Stimulated activated CD4-positive, alpha-beta T cell treated with anti-CD3 and anti-CD28 coated beads, Interleukin-4, amount 100 ng/mL, for 1 hour (primary cell): Measurements from ENCODE around the gene SIK1.
"Not testable (repeated sequence)": the region's sequence is repeated elsewhere in the genome, so short reads cannot be mapped to it uniquely, and the experiment has no call there.

Experiments
- DNase-seq: peaks from one replicate; pipeline ENCODE4 v3.0.0-alpha.2; 2020

The SIK1 gene

DNA sequence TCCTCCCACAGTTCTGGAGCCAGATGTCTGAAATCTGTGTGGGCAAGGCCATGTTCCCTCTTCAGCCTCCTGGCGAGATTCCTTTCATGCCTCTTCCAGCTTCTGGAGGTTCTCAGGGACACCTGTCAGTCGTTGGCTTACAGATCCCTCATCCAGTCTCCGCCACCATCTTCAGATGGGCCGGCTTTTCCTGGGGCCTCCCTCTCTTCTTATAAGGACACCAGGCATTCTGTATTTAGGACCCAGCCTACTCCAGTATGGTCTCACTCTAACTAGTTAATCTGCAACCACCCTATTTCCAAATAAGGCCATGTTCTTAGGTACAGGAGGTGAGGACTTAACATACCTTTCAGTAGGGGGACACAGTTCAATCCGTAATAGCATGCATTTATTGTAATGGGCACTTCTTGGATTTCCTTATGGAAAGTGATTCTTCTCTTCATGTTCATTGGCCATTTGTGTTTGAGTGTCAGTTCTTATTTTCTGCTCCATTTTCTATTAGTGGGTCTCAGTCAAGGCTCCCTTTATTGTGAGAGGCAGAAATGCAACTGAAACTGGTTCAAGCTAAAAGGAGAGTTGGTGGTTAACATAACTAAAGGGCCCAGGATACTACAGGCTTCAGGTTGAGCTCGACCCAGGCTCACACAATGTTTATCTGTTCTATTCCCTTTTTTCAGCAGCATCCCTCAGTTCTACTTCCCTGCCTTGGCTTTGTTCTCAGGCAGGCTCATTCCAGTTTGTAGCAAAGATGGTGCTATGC, 12.6 kb upstream of the SIK1 start:
- DNase-seq: not testable (repeated sequence)

DNA sequence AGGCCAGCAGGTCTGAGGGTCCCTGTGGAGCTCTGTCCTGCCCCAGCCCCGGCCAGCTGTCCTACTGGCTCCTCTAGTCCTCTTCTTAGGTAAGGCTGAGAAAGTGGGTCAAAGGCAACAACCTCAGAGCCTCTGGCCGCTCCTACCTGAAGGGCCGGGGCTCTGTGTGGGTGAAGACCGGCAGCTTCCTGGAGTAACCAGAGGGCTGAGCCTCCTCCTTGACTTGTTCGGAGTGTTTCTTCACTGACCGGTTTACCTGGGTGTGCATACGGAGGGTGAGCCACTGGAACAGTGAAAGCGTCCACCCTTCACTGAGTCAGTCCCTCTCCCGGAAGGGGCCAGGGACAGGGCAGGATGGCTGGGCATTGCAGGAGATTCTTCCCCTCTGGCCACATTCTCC, 9.3 kb upstream of the SIK1 start:
- not testable (repeated sequence) for DNase-seq

DNA sequence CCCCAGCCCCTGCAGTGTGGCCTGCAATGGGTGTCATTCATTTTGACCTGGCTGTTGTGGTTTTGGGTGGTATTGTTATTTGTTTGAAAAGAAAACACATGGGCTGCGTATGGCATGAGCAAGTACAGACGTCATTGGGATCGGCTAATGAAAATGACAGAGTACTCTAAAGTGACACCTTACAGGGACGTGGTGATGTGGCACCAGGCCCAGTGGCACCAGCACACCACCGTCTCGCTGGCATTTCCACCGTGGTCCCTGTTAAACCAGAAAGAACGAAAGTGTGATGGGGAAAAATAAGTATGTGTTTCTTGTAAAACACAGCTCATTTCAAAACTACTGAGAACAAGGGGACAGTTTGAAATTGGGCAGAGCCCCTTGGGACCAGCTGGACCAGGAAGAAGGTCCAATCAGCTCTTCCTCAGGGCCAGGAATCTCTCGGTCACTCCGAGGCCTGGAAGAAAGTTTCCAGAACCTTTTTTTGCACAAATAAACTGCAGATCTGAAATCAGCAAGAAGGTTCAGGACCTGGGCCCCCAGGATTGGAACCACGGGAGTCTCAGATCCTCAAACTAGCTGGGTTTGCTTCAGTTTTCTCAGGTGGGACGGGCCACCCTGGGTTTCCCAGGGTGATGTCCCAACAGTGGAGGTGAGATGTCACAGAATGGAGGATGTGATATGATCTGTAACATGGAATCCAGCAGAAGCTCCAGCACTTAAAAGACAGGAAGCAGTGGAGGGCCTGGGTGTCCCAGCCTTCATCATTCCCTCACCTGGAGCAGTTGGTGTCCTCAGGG, 6.6 kb upstream of the SIK1 start:
- DNase-seq: not testable (repeated sequence)

DNA sequence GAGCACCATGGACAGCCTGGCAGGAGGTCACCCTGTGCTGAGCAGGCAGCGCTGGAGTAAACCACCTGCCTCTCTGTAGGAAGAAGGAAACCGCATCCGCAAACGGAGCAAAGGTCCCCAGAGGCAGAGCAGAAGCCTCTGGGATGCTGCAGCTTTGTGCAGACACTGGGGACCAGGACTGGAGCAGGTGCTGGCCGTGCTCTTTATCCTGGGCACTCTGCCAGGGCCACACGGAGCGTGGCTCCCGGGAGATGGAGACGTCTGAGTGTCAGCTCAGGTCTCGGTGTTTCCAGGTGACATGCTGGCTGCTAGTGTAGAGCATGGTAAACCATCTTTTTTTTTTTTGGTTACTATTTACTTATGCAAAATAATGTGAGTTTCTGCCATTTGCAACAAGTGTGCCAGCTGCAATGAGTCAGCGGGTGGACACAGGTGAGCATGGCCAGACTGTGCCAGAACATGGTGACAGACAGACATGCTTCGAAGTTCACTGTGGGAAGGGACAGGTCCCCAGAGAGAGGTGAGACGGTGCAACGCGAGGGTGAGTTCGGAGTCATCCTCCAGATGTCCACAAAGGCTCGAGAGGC, 4.0 kb upstream of the SIK1 start:
- DNase-seq: not testable (repeated sequence)

DNA sequence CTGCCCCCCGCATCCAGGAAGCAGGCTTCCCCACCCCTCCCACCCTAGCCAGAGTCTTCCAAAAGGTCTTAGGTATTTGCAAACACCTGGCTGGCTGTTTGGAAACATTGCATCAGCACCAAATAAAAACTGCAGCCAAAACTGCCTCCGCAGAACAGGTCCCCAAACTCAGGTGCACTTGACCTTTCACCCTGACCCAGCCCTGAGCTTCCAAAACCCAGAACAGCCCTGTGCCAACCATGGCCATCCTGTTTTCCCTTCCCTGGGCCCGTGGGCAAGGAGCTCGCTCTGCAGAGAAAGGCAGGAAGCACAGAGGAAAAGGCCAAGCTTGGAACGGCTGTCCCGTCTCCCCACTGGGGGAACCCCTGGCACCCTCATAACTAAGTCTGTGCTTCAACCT, 2.0 kb upstream of the SIK1 start:
- not testable (repeated sequence) for DNase-seq

DNA sequence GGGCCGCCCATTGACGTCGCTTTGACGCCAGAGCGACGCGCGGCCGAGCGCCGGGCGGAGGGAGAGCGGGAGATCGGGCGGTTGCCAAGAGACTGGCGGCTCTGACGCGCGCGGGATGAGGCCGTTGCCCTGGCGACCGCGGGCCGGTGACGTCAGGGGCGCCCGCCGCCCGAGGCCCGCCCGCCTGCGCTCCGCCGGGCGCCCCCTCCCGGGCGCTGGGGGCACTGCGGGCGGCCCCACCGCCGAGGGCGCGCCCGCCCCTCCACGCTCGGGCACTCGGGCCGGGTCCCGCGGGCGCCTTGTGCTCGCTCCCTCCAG, 270 bp upstream of the SIK1 start:
- DNase-seq: not testable (repeated sequence)

DNA sequence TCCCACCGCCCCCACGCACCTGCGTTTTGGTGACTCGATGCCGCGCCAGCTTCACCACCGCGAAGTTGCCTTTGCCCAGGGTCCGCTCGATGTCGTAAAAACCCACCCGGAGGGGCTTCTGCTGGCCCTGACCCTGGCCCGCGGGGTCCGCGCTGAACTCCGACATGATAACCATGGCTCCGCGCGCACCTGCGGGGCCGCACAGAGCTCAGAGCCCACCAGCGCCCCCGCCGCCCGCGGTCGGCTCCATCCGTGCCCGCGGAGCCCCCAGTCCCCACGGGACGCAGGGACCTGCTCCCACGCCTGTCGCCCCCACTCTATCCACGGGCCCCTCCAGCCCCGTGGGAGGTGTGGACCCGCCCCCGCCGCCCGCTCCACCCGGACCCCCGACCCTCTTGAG, 927 bp downstream of the SIK1 start:
- DNase-seq: not testable (repeated sequence)

DNA sequence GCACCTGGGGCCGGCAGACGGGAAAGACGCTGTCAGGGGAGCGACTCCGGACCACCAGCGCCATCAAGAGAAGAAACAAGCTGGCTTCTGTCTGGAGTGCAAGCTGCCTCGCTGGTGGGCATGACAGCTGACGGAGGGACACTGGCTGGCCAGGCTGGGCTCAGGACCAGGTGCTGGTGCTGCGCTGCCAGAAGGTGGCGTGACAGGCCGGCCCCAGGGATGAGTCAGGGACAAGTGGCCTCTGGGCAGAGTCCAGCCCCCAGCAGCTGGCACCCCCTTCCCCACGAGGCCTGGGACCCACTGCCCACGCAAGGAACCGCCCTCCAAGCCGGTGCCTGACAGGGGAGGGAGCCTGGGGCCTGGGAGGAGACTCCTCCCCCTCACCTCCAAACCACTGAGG, 7.5 kb downstream of the SIK1 start:
- not testable (repeated sequence) for DNase-seq

DNA sequence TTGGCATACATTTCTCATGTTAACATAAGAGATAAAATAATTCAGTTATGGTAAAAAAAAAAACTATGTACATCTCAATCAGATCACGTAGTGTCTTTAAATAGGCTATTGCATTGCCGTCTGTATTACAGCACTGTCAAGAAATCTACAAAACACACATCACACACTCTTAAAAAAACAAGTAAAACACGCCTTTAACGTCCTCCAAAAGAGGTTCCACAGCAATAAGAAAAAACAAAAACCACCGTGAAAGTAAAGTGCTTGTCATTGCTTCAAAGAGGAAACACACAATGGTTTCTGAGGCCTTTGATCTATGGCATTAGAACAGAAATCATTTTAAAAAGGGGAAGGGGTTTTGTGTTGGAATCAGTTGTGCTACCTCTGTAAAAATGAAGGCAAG, 12.4 kb downstream of the SIK1 start:
- DNase-seq: not testable (repeated sequence)

DNA sequence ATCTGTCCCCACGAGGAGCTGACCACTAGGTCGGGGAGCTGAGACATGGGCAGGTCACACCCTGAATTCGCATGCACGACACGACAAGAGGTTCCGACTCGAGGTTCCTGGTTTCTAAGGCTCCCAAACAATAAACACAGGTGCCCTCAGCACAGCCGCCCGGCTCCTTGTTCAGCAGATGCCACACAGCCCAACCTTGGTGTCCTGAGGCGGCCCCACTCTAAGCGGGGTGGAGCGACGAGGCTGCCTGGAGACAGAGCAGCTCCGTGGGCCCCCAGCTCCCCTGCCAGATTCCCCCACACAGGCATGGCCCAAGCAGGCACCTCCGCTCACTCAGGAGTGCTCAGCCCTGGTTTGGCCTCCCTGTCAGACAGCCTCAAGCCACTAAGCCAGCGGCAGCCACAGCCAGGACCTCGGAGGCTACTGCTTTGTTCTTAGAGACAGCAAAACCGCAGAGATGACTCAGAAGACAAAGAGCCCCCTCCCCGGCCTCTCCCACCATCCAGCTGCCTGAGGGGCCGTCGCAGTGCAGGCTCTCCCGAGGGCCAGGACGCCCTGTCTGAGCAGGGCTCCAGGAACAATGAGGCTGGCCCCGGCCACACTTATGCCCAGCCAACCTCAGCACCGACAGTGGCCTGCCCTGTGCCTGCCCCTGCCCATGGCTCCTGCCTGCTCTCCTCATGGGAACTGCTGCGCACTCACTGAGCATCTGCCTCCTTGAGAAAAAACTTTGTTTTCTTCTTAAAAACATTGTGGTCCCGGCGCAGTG, 14.7 kb downstream of the SIK1 start:
- not testable (repeated sequence) for DNase-seq

DNA sequence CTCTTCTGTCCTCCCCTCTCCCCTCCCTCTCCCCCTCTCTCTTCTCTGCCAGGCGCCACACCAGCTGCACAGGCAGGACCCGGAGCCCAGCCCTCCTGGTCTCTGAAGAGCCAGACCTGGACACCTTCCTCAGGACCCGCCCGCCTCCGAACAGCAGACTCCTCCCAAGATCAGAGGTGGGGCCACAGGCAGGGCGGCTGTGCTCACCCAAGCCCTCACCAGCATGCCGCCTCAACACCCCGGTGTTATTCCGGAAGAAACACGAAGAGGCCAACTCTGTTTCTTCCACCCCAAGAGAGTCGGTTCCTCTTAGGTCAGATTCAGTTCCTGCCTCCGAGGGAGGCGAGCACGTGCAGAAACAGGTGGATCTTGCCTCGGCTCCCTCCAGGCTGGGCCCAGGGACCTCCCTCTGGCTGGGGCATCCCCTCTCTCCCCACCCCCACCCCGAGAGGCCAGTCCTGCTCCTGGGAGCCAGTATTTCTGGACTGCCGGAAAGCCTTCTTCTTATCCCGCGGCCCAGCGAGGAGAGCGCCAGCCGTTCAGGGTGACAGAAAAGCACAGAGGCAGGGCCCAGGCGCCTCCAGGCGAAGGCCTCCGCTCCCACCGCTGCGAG, 16.4 kb downstream of the SIK1 start:
- DNase-seq: not testable (repeated sequence)

DNA sequence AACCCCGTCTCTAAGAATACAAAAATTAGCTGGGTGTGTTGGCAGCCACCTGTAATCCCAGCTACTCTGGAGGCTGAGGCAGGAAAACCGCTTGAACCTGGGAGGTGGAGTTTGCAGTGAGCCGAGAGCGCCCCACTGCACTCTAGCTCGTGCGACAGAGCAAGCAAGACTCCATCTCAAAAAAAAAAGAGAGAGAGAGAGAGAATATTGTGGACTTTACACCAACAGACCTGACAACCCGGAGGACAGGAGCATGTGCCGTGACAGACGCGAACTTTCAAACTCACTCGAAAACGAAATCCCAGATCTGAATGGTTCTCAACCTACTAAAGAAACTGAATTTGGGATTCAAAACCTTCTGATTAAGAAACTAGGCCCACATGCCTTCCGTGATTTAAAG, 19.8 kb downstream of the SIK1 start:
- DNase-seq: not testable (repeated sequence)

DNA sequence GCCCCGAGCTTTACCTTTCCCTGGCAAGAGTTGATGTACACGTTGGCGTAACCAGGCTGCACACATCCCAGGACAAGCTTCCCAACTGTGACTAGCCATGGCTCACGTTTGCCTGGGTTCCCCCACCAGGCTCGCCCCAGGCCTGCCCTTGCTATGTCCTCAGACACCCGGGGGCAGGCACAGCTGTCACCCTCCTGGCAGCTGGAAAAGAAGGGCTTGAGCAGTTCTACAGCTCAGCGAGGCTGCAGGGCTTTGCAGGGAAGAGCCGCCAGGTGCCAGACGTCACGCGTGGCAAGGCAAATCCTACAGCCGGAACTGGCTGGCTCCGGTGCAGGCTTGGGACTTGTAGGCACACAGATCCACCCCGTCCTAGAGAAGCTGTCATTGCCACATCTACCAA, 22.5 kb downstream of the SIK1 start:
- DNase-seq: not testable (repeated sequence)

DNA sequence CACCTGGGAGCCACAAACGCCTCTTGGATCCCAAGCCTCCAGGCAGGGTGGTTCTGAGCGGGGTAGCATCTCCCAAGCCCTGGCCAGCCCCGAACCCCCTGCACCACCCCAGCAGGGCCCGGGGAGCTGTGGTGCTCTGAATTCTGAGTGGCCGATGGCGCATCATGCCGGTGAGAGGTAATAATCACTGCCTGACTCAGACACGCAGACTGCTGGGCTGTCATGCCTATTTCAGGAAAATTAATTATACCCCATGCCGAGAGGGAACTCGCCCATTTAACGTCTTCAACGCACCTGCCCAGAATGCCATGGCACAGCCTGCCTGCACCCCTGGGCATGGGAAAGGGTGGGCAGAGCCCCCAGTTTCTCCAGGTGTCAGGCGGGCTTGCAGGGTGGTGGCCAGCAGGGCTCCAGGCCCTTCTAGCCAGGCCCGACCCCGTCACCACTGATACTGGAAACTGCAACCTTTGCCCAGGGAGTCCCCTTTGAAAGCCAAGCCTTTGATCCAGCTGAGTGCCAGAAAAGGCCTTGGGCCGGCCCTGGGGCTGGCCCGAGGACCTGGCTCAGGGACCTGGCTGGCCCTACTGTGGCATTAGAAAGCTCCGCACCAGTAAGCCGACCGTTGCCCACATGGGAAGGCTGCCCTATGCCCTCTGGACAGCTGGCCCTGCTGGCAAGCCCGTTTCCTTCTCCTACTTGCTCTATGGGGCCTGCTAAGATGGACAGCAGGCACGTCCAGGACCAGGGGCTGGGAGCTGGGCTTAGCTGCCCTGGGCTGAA, 23.1 kb downstream of the SIK1 start:
- not testable (repeated sequence) for DNase-seq

DNA sequence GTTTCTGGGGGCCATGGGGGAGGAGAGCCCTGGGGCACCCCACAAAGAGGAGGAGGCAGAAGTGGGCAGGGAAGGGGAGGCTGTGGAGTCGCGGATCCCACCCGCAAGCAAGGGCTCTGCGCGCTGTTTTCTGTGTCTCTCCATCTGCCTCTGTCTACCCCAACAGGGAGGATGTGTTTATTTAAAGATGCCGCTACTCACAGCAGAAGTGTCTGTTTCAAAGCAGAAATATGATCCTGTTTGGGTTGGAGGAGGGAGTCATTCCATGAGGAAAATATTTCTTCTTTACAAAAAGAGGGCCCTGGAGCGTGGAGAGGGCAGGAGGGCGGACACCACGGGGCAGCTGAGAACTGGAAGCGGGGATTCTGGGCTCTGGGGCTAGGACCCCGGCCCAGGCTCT, 25.8 kb downstream of the SIK1 start:
- DNase-seq: not testable (repeated sequence)

DNA sequence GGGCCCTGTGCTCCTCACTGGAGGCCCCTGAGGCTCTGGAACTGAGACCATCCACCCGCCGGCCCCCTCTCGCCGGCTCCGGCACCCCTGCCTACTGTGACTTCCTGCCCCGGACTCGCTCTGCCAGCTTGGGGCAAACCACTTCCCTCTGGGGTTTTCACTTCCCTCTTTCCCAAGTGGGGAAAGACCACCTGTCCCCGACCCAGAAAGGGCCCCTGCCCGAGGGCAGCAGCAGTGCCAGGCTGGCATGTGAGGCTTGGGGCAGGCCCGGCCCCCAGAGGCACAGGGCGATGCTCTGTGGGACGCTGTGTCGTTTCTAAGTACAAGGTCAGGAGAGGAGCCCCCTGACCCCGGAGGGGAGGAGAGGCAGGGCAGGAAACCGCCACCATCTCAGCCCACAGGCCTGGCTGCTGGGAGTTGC, 27.3 kb downstream of the SIK1 start:
- not testable (repeated sequence) for DNase-seq

DNA sequence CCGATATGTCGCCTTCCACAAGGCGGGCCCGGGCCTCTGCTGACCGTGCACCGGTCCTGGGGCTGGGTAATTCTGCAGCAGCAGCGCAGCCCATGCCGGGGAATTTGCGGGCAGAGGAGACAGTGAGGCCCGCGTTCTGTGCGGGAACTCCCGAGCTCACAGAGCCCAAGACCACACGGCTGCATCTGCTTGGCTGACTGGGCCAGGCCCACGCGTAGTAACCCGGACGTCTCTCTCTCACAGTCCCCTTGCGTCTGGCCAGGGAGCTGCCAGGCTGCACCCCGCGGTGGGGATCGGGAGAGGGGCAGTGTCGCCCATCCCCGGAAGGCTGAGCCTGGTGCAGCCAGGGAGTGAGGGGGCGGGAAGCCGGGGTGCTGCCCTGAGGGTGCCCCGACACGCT, 27.8 kb downstream of the SIK1 start:
- not testable (repeated sequence) for DNase-seq

DNA sequence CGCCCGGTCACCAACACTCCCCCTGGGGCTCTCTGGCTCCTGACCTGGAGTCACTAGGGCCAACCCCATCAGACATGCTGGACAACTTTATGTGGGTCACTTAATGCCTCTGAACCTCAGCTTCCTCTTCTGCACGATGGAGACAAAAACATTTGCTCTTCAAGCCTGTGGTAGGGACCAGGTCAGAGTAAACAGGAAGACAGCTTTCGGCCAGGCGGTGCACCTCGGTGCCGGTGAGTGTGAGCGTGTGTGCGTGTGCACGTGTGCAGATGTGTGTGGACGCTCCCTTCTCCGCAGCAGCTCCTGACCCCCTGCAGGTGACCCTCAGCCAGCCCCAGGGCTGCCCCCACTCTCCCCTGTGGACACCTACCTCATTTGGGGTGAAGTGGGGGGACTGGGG, 28.4 kb downstream of the SIK1 start:
- not testable (repeated sequence) for DNase-seq

DNA sequence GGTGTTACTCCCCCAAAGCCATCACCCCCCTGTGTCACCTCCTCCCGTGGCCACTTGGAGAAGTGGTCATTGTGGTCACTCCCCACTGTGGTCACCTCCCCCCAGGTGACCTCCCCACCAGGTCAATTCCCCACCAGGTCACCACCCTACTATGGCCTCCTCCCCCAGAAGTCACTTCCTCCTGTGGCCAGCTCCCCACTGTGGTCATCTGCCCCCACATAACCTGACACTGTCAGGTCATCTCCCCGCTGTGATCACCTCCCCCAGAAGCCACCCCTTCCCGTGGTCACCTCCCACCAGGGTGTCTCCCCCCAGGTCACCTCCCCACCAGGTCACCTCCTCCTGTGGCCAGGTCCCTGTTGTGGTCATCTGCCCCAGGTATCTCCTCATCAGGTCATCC, 28.9 kb downstream of the SIK1 start:
- DNase-seq: not testable (repeated sequence)

DNA sequence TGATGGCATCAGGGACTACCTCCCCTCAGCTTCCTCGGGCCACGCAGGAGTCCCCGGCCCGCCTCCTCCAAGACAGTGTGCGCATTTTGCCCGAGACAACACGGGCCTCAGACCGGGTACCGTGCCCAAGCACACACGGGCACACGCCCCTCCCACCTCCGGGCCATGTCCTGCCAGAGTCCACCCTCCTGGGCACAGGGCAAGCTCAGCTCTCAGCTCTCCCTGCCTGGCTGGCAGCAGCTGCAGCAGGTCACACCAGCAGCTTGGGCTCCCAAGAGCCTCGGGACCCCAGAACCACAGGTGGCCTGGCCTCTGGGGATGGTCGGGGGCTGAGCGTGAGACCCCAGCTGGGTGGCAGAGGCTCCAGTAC, 29.5 kb downstream of the SIK1 start:
- not testable (repeated sequence) for DNase-seq

DNA sequence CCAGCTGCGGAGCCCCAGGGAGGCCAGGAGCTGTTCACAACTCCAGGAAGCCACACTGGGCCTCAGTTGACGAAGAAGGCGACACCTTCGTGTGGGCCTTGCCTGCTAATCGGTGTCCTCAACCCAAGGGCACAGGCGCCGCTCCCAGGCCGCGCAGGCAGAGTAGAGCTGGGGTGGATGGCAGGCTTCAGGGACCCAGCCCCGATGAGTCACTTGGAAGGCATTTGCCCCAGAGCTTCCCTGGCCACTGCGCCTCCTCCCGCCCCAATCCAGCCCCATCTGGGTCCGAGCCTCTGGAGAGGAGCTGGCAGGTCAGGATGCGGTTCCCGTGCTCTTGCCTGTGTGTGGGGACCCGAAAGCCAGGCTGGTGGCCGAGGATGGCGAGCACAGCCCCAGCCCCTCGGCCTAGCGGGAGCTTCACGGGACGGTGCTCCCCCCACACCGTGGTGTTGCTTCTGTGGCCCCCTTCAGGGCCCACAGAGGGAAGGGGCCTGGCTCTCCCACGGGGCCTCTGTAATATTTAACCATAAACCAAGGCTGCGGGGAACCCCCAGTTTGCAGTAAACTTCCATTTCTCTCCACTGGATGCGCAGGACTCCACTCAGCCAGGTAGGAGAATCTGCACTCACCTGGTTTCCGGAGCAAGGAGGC, 30.0 kb downstream of the SIK1 start:
- DNase-seq: not testable (repeated sequence)
